Measurements from ENCODE around the gene PRDM2.

DNA sequence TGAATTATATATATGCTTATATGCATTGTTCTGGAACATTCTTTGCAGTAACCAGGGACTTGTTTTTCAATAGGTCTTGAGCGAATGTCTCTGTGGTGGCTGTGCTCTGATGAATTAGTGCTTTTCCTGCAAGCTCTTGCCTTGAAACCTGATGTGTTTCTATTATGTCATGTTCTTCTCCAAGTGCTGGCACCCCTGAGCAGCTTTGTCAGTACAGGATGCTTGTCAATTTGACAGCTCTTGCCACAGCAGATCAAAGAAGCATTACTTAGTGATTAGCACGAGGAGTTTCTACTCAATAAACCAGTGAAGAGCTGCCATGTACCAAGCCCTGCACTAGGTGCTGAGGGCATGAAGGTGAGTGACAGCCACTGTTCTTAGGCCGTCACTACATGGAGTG, 171.9 kb downstream of the PRDM2 start:
- TF ChIP-seq CTCF (IDR thresholded peaks at IDR 0.05; ENCODE audit: poor library complexity) (no peak), EZH2phosphoT487 (IDR thresholded peaks at IDR 0.05; ENCODE audit: low read depth, severe bottlenecking, unreplicated experiment) (no peak), EZH2 (IDR thresholded peaks at IDR 0.05; ENCODE audit: borderline replicate concordance) (no peak)
